Activated CD8-positive, alpha-beta memory T cell treated with anti-CD3 and anti-CD28 coated beads, Interleukin-2, amount 50 U/mL, for 1 hour (primary cell): ENCODE measurements around the gene LBX2.
"Not testable (repeated sequence)": the region's sequence is repeated elsewhere in the genome, so short reads cannot be mapped to it uniquely, and the experiment has no call there.

Experiments
- DNase-seq: peaks from one replicate; pipeline ENCODE4 v3.0.0-alpha.2; 2020; ENCODE audit errors: extremely low read depth

Gene LBX2

GRCh38 chr2:74503506-74504475, 4.4 kb upstream of the LBX2 start:
- DNase-seq = no peak

DNA sequence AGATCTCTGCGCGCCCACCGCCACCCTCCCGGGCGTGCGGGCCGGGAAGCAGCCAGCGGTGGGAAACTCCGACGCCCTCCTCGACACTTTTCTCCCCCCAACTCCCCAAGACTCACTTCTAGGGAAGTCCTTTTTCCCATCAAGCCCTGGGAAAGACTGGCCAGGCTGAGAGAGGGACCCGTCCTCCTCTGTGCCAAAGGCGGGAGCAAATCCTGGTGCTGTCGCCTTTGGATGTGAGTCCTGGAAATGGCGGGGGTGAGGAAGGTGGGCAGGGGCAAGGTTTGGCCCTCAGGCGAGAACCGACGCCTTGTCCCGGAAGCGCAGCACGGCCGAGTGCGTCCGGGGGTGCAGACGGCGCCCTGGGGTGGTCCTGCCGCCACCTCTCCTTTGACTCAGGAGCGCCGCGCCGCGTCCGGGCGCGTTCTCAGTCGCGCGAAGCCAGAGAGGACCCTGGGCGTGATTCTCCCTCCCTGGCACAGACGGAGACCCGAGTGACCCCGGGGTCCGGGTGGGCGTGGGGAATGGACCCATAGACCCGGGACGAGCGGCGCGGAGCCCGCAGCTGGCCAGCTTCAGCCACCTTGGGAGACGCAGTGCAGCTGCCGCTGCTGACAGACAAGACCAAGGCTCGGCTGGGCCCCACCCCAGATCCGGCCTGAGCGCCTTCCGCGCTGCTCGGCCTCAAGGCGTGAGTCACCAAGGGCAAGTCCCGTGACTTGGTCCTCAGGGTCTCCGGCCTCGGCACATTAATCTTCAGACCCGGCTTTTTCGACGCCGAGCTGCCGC, 3.5 kb upstream of the LBX2 start:
- DNase-seq = no peak

- DNase-seq = no peak
Observed at GRCh38 chr2:74502147-74502719, 2.8 kb upstream of the LBX2 start.

DNA sequence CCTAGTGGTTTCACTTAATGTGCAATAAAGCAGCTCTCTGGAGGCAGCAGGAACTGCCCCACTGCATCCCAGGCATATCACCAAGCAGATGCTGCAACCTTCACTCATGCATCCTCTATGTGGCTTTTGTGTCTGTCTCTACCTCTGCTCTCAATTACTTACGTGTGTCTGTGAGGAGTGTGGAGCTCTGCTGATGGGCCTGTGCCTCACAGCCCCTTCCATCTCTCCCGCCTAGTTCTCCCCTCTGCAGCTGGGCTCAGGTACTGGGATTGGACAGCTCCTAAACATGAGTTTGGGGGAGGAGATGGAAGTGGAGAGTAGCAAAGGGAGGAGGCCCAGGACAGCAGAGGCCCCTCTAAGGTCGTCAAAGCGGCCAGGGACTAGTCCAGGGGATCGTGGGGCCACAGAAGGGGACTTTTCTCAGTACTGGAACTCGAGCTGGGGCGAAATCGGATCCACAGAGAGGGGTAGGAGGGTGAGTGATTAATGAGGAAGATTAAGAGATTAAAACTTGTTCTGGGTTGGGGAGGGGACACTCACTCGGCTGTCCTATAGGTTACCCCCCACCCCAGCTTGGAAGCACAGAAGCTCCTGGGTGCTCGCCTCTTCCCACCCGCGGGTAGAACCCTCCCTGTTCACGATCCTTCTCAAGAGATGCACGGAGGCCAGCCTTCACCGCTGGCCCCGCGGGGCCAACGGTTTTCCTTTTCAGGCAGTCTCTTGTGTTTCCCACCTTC, 2.1 kb upstream of the LBX2 start:
- DNase-seq = no peak

GRCh38 chr2:74500578-74500946, 1.2 kb upstream of the LBX2 start:
- DNase-seq = no peak

- no peak for DNase-seq
Observed at GRCh38 chr2:74499940-74500577, 656 bp upstream of the LBX2 start.

DNA sequence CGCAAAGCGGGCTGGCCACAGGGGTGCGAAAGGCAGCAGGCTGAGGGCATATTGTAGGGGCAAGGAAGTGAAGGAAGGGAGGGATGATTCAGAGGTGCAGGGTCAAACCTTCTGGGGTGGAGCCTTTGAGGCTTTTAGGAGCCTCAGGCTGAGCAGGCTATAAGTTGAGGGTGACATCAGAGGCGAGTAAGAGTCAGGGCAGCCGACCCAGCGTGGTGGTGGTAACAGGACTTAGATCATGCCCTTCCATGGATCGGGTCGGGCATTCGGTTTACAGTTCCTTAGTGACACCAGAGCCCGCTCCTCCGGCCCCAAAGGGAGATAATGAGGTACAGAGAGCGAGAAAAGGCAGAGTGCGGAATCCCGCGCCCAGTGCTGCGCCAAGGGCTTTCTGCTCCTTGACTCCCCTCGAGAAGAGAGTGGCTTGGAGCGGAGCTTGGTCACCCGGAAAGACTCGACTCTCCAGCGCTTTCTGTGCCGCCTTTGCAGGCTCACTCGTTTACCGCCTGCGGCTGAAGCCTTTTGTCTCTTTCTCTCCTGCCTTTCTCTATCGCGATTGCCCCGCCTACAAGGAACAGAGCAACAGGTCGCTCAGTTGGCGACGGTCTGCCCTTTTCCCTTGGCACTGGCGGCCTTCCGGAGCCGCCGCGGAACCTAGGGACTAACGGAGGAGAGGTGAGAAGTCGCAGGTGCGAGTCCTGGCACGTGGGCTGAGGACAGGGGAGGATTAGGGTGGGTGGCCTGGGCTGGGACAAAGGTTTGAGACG, 720 bp downstream of the LBX2 start:
- no peak for DNase-seq

- no peak for DNase-seq
Observed at GRCh38 chr2:74497777-74498499, 1.5 kb downstream of the LBX2 start.

GRCh38 chr2:74496997-74497776, 2.2 kb downstream of the LBX2 start:
- no peak for DNase-seq

- DNase-seq = no peak
Observed at GRCh38 chr2:74495440-74495839, 4.0 kb downstream of the LBX2 start.

DNA sequence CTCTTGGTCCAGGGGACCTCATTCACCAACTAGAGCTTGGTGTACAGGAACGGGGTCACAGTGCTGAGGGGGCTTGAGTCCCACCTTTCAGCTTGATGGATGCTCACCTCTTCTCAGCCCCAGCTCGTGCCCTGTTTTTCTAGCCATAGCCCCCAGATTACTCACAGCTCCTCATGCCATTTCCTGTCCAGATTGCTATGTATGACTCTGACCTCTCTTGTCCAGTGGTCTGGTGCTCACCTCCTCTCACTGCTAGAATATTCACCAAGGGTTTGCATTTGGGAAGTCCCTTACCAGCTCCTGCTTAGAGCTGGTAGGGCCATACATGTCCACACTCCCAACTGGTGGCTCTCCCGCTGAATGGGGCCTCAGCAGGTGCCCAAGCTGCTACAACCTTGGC, 5.9 kb downstream of the LBX2 start:
- DNase-seq = no peak

DNA sequence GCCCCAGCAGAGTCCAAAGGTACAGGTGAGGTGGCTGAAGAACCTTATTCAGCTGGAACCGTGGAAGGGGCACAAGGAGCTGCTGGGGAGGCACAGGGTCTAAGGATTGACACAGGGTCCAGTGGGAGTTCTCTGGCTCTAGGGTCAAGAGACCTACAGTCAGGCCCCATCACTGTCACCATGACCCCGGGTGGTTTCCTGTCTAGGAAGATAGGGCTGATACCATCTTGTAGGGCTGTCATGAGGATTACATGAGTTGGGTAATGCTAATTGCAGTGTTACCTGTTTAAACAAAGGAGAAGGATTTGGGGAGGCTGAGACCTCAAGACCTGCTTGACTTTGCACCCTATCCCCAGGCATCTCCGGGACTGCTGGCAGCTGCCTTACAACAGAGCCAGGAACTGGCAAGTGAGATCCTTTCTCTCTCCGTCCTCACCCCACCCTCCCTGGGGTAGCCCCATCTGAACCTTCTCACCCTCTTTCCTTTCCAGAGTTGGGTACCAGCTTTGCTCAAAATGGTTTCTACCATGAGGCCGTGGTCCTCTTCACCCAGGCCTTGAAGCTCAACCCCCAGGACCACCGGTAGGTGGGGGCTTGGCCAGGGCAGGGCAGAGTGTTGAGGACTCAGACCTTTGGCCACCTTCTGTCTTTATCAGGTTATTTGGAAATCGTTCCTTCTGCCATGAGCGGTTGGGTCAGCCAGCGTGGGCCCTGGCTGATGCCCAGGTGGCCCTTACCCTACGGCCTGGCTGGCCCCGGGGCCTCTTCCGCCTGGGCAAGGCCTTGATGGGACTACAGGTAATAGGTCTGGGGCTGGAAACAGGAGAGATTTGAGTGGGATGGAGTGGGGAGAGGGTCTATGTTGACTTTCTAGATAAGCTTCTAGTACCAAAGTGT, 7.5 kb downstream of the LBX2 start:
- no peak for DNase-seq

GRCh38 chr2:74489906-74490305, 9.5 kb downstream of the LBX2 start:
- no peak for DNase-seq

- DNase-seq = no peak
Observed at GRCh38 chr2:74488643-74489481, 10.5 kb downstream of the LBX2 start.

GRCh38 chr2:74486141-74486540, 13.3 kb downstream of the LBX2 start:
- DNase-seq = no peak

DNA sequence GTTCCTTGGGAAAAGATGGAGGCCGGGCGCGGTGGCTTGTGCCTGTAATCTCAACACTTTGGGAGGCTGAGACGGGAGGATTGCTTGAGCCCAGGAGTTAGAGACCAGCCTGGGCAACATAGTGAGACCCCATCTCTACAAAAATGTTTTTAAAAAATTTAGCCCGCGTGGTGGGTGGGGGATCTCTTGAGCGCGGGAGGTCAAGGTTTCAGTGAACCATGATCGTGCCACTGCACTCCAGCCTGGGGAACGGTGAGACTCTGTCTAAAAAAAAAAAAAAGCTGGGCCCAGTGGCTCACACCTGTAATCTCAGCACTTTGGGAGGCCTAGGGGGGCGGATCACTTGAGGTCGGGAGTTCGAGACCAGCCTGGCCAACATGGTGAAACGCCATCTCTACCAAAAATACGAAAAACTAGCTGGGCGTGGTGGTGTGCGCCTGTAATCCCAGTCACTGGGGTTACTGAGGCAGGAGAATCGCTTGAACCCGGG, 15.7 kb downstream of the LBX2 start:
- DNase-seq = not testable (repeated sequence)
